GM12873 (cell line): ENCODE measurements around the gene TRIM66.

ENCODE experiments used
- TF ChIP-seq, protein P1 (sequence below): IDR thresholded peaks from 2 replicates; pipeline ENCODE4 v1.5.1; 2012; ENCODE audit warnings: low read depth, mild to moderate bottlenecking, moderate library complexity, low read length, control low read depth; ENCODE audit not compliant: insufficient read depth; ENCODE audit errors: missing control alignments

Gene TRIM66

DNA sequence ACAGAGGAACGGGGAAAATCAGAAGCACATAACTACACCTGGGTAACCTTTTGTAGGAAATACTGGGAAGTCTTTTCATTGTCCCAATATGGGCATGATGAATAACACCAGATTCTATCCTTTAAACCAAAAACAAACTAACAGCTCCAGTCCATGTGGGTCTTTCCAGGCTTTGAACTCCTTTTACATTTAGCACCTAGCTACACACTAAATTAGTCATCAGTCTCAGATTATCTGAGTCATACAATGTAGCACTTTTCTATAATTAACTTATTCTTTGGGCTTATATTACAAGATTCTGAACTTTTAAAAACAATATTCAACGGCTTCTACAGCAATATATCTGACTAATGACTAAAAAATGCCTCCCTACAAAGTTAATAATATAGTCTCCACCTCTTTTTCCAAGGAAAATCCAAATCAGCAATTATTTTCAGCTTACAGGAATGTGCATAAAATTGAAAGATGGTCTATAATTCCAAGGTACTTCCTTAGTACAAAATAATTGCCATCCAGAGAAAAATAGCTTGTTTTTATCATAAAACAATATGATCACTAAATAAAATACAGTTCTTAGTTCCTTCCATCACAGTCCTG, 114.8 kb downstream of the TRIM66 start:
- TF ChIP-seq, protein P1, sequence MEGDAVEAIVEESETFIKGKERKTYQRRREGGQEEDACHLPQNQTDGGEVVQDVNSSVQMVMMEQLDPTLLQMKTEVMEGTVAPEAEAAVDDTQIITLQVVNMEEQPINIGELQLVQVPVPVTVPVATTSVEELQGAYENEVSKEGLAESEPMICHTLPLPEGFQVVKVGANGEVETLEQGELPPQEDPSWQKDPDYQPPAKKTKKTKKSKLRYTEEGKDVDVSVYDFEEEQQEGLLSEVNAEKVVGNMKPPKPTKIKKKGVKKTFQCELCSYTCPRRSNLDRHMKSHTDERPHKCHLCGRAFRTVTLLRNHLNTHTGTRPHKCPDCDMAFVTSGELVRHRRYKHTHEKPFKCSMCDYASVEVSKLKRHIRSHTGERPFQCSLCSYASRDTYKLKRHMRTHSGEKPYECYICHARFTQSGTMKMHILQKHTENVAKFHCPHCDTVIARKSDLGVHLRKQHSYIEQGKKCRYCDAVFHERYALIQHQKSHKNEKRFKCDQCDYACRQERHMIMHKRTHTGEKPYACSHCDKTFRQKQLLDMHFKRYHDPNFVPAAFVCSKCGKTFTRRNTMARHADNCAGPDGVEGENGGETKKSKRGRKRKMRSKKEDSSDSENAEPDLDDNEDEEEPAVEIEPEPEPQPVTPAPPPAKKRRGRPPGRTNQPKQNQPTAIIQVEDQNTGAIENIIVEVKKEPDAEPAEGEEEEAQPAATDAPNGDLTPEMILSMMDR, result no peak

DNA sequence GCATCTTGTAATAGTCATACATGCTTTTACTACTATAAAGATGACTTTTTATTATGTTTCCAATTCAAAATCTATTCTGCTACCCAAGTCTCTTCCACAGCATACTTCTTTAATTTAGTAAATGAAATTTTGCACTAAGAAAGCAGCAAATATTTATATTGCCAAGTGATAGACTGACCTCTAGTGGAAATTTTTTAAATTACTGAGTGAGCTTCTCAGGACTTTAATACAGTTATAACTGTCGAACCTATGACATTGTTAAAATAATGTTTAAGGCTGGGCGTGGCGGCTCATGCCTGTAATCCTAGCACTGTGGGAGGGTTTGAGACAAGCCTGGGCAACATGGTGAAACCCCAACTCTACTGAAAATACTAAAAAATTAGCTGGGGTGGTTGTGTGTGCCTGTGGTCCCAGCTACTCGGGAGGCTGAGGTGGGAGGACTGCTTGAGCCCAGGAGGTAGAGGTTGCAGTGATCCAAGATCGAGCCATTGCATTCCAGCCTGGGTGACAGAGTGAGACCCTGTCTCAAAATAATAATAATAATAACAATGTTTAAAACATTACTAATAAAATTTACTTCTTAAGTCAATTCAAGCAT, 115.8 kb downstream of the TRIM66 start:
- TF ChIP-seq, protein P1, result peak; percentile 40

DNA sequence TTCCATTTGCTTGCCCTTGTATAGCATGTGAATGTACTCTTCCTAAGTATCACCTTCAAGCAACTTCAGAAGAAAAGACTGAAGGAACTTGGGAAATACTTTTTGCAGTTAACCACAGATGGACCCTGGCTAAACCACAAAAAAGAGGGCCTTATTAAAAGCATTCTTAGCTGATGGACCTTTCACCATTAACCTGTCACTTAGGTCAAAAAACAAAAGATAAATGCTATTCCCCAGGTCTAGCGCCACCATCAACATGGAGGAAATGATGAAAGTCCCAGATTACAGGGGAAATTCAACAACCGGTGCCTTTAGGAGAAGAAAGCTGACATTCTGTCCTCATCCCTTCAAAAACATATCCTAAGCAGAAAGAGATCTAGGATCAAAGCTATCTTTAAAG, 117.9 kb downstream of the TRIM66 start:
- TF ChIP-seq, protein P1, result no peak
